ENCODE measurements around the gene CDK2AP2. TPM values are rescaled to one million over a fixed set of nuclear protein-coding genes. Genes with fewer than 3 reads are reported as not detected.

CDK2AP2 gene
- total and polyA plus RNA-seq, 2 of the 8 experiments (the other 6 are each of a cell fraction or from before 2014, with no cell fraction given) = 49.6 to 65.1 TPM

DNA sequence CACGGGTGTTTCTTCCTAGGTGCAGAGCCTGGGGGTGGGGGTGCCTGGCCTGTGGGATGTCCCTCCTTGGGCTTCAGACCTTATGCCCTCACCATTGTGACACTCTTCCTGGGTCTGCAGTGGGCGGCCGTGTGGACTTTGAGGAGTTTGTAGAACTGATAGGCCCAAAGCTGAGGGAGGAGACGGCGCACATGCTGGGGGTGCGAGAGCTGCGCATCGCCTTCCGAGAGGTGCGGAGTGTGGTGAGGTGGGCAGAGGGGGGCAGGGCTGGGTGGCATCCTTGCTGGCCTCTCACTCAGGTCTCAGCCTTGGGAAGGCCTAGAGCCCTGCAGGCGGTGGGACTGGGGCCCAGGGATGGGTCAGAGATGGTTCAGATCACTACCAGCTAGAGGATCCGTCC lies 50.5 kb downstream of the CDK2AP2 start:
- H2BK5ac ChIP-seq (ENCODE audit: low read depth, low read length) = no peak overlapping the region
- H4K8ac ChIP-seq (ENCODE audit: extremely low read depth, insufficient read depth, low read length) = no peak overlapping the region
- H3K23ac ChIP-seq (ENCODE audit: insufficient read length) = no peak overlapping the region
- no peak overlapping the region for H3K4ac ChIP-seq (replicated peaks; ENCODE audit: insufficient read length, low read depth, low read length)
- H3K9me3 ChIP-seq (ENCODE audit: insufficient read depth in 2 of 2, low read depth in 1 of 2, low read length in 1 of 2) = no peaks in the 10 kb centered on the region
- H3K23me2 ChIP-seq (ENCODE audit: low read depth, low read length) = no peaks in the 10 kb centered on the region
- H3K36me3 ChIP-seq (ENCODE audit: control insufficient read depth in 2 of 4, insufficient read depth in 4 of 4, low read length in 3 of 4) = no peaks in the 10 kb centered on the region
- 92% methylated on average over 12 of the region's 12 CpGs; no CpG with 5 or more reads in 1 of the 2 experiments for WGBS, 2 experiments (ENCODE audit: extremely low coverage in 1 of 2, insufficient coverage in 1 of 2, insufficient read length in 1 of 2, insufficient replicate concordance in 2 of 2, low coverage in 1 of 2, low lambda C conversion rate in 2 of 2, missing lambda C conversion rate in 1 of 2)
- CTCF ChIA-PET (ENCODE audit: partially characterized antibody) = interaction anchor here (0.7 to 2.7 kb wide), 2 partner anchors 20 to 75 kb away, joined by 3 to 10 read pairs; partner anchors contain the start of gene PTPRCAP
- H4K91ac ChIP-seq (replicated peaks; ENCODE audit: insufficient read length, low read length) = no peak overlapping the region
- no peak overlapping the region for H2BK20ac ChIP-seq (ENCODE audit: low read length)
- H3K18ac ChIP-seq (ENCODE audit: extremely low read depth, low read length) = no peak overlapping the region
- no peak overlapping the region for H3K9ac ChIP-seq (replicated peaks in 1 of 4; ENCODE audit: extremely low read depth in 1 of 4, low read depth in 3 of 4, low read length in 3 of 4)
- FAIRE-seq = no peak
- no peak for DNase-seq (ENCODE audit: low read depth in 1 of 2, low spot score in 2 of 2)
- H3K79me1 ChIP-seq (ENCODE audit: low read depth, low read length) = no peaks in the 10 kb centered on the region
- no peaks in the 10 kb centered on the region for H4K20me1 ChIP-seq (replicated peaks in 1 of 2; ENCODE audit: control insufficient read depth in 1 of 2, insufficient read depth in 2 of 2, low read length in 2 of 2)
- H3K79me2 ChIP-seq (ENCODE audit: control insufficient read depth in 1 of 2, insufficient read depth in 2 of 2, low read length in 2 of 2) = no peaks in the 10 kb centered on the region
- H2AFZ ChIP-seq (ENCODE audit: low read length) = no peak overlapping the region
- no peak overlapping the region for H3K27ac ChIP-seq (ENCODE audit: low read depth, low read length)
- H2BK15ac ChIP-seq (ENCODE audit: low read length) = no peak overlapping the region
- H3K14ac ChIP-seq (ENCODE audit: insufficient read length) = no peak overlapping the region
- TF ChIP-seq ZNF274 (IDR thresholded peaks at IDR 0.05; ENCODE audit: borderline replicate concordance, extremely low read depth, low read length) (no peak), GTF2F1 (IDR thresholded peaks at IDR 0.05; ENCODE audit: borderline replicate concordance, low read depth, low read length) (no peak), HDAC6 (IDR thresholded peaks at IDR 0.05; ENCODE audit: low read depth, low read length) (no peak), RXRA (IDR thresholded peaks at IDR 0.05; ENCODE audit: insufficient read depth, low read depth, low read length) (no peak), BACH1 (IDR thresholded peaks at IDR 0.05; ENCODE audit: low read length) (no peak), EZH2 (IDR thresholded peaks at IDR 0.05; ENCODE audit: low read depth, low read length, severe bottlenecking) (no peak), SRF (IDR thresholded peaks at IDR 0.05; ENCODE audit: low read depth, low read length) (no peak), POLR2AphosphoS5 (IDR thresholded peaks at IDR 0.05; ENCODE audit: low read depth, low read length) (no peak), CTBP2 (IDR thresholded peaks at IDR 0.05; ENCODE audit: borderline replicate concordance, insufficient read depth, insufficient read length, low read length) (no peak), TEAD4 (IDR thresholded peaks at IDR 0.05; ENCODE audit: low read depth, low read length) (no peak), EGR1 (IDR thresholded peaks at IDR 0.05; ENCODE audit: borderline replicate concordance, low read depth, low read length) (no peak), SP2 (IDR thresholded peaks at IDR 0.05; ENCODE audit: low read length) (no peak)
- H2BK120ac ChIP-seq (replicated peaks; ENCODE audit: low read depth, low read length) = no peak overlapping the region
- no peaks in the 10 kb centered on the region for H3K4me1 ChIP-seq (replicated peaks in 1 of 4; ENCODE audit: control insufficient read depth in 3 of 4, insufficient read depth in 4 of 4, low read length in 3 of 4)
- no peak overlapping the region for H2AK5ac ChIP-seq (ENCODE audit: low read depth, low read length)
- H3K4me2 ChIP-seq (ENCODE audit: insufficient read depth in 1 of 2, low read depth in 2 of 2, low read length in 2 of 2) = no peak overlapping the region
- H3K4me3 ChIP-seq (ENCODE audit: extremely low read depth in 1 of 4, insufficient read depth in 2 of 4, low read depth in 3 of 4, low read length in 4 of 4) = no peak overlapping the region
- H2BK12ac ChIP-seq (ENCODE audit: low read depth, low read length) = no peak overlapping the region
- no peaks in the 10 kb centered on the region for H3K27me3 ChIP-seq (replicated peaks in 1 of 4; ENCODE audit: control insufficient read depth in 3 of 4, extremely low read depth in 1 of 4, insufficient read depth in 3 of 4, low read length in 3 of 4)
- POLR2A ChIA-PET (ENCODE audit: partially characterized antibody) = interaction anchor here (1.0 to 4.3 kb wide), 4 partner anchors 10 to 56 kb away, joined by 3 to 27 read pairs (median 4); partner anchors contain the start of genes PPP1CA and PTPRCAP
- H4K5ac ChIP-seq (ENCODE audit: insufficient read length, low read depth, low read length) = no peak overlapping the region
- no peak overlapping the region for H3K56ac ChIP-seq (replicated peaks; ENCODE audit: insufficient read length, low read depth, low read length)
